ENCODE measurements around the gene RUNX3.

RUNX3 gene

GRCh38 chr1:24927988-24928688 lies 1.9 kb downstream of the RUNX3 start:
- no peak for DNase-seq

- DNase-seq, result no peak
Measured at GRCh38 chr1:24927473-24927872, 2.6 kb downstream of the RUNX3 start.

- DNase-seq, result no peak
Measured at GRCh38 chr1:24926563-24927249, 3.4 kb downstream of the RUNX3 start.

GRCh38 chr1:24925963-24926362 lies 4.1 kb downstream of the RUNX3 start:
- DNase-seq, result no peak

GRCh38 chr1:24925082-24925779 lies 4.8 kb downstream of the RUNX3 start:
- no peak for DNase-seq

- no peak for DNase-seq
Measured at GRCh38 chr1:24923485-24924113, 6.5 kb downstream of the RUNX3 start.

- no peak for DNase-seq
Measured at GRCh38 chr1:24921938-24922662, 8.0 kb downstream of the RUNX3 start.

GRCh38 chr1:24921412-24921811 lies 8.7 kb downstream of the RUNX3 start:
- DNase-seq, result no peak

GRCh38 chr1:24920533-24920925 lies 9.5 kb downstream of the RUNX3 start:
- no peak for DNase-seq

- DNase-seq, result no peak
Measured at GRCh38 chr1:24919791-24920532, 10.1 kb downstream of the RUNX3 start.

GRCh38 chr1:24918995-24919605 lies 11.0 kb downstream of the RUNX3 start:
- no peak for DNase-seq

GRCh38 chr1:24918370-24918769 lies 11.7 kb downstream of the RUNX3 start:
- no peak for DNase-seq

GRCh38 chr1:24917327-24918074 lies 12.6 kb downstream of the RUNX3 start:
- DNase-seq, result no peak

GRCh38 chr1:24915816-24916602 lies 14.1 kb downstream of the RUNX3 start:
- no peak for DNase-seq

GRCh38 chr1:24914226-24915069 lies 15.6 kb downstream of the RUNX3 start:
- DNase-seq, result peak; percentile 27

- no peak for DNase-seq
Measured at GRCh38 chr1:24913616-24914225, 16.4 kb downstream of the RUNX3 start.

GRCh38 chr1:24913274-24913604 lies 16.8 kb downstream of the RUNX3 start:
- DNase-seq, result no peak

- DNase-seq, result no peak
Measured at GRCh38 chr1:24912376-24913273, 17.5 kb downstream of the RUNX3 start.
